Activated CD8-positive, alpha-beta memory T cell treated with anti-CD3 and anti-CD28 coated beads, Interleukin-2, amount 50 U/mL, for 4 hours (primary cell): ENCODE measurements around the gene UTS2R.
"Not testable (repeated sequence)": the region's sequence is repeated elsewhere in the genome, so short reads cannot be mapped to it uniquely, and the experiment has no call there.

Source experiments
- DNase-seq: peaks from one replicate; pipeline ENCODE4 v3.0.0-alpha.2; 2020

Gene UTS2R

GRCh38 chr17:82376042-82376730, 4.6 kb downstream of the UTS2R start:
- no peak for DNase-seq

- DNase-seq, result not testable (repeated sequence)
Observed at GRCh38 chr17:82377294-82377693, 5.7 kb downstream of the UTS2R start.

- DNase-seq, result no peak
Observed at GRCh38 chr17:82377924-82378740, 6.6 kb downstream of the UTS2R start.

GRCh38 chr17:82378741-82379021, 7.1 kb downstream of the UTS2R start:
- DNase-seq, result no peak

- DNase-seq, result no peak
Observed at GRCh38 chr17:82380860-82381702, 9.5 kb downstream of the UTS2R start.

GRCh38 chr17:82381703-82382009, 10.1 kb downstream of the UTS2R start:
- not testable (repeated sequence) for DNase-seq

- not testable (repeated sequence) for DNase-seq
Observed at GRCh38 chr17:82382220-82382932, 10.8 kb downstream of the UTS2R start.

GRCh38 chr17:82382933-82383255, 11.3 kb downstream of the UTS2R start:
- DNase-seq, result no peak

GRCh38 chr17:82383411-82383810, 11.8 kb downstream of the UTS2R start:
- no peak for DNase-seq

- DNase-seq, result no peak
Observed at GRCh38 chr17:82384051-82384729, 12.6 kb downstream of the UTS2R start.

- no peak for DNase-seq
Observed at GRCh38 chr17:82384730-82385481, 13.3 kb downstream of the UTS2R start.

- DNase-seq, result no peak
Observed at GRCh38 chr17:82385559-82386254, 14.1 kb downstream of the UTS2R start.

- no peak for DNase-seq
Observed at GRCh38 chr17:82386255-82386831, 14.8 kb downstream of the UTS2R start.

GRCh38 chr17:82386881-82387704, 15.5 kb downstream of the UTS2R start:
- DNase-seq, result no peak

- DNase-seq, result no peak
Observed at GRCh38 chr17:82387705-82388106, 16.1 kb downstream of the UTS2R start.

GRCh38 chr17:82388223-82388921, 16.8 kb downstream of the UTS2R start:
- DNase-seq, result no peak

GRCh38 chr17:82388922-82389283, 17.3 kb downstream of the UTS2R start:
- no peak for DNase-seq

GRCh38 chr17:82389379-82389778, 17.8 kb downstream of the UTS2R start:
- DNase-seq, result no peak
